Liver (tissue), 3 donors: Measurements from ENCODE around the gene FAM72C.
"Not testable (repeated sequence)": the region's sequence is repeated elsewhere in the genome, so short reads cannot be mapped to it uniquely, and the experiment has no call there.

Source experiments
- EGR1 ChIP-seq, 2 donors: IDR thresholded peaks; 2 replicates each; pipeline ENCODE4 v1.6.1; 2016 to 2018; ENCODE audit warnings: antibody characterized with exemption in 2 of 2, low read depth in 2 of 2
- GABPA ChIP-seq, 2 donors: IDR thresholded peaks in 1 of 2; conservative IDR thresholded peaks in 1 of 2; 2 replicates each; pipeline ENCODE4 v1.6.1; 2016; ENCODE audit warnings: antibody characterized with exemption in 2 of 2, mild to moderate bottlenecking in 1 of 2, moderate library complexity in 1 of 2
- HNF4G ChIP-seq: IDR thresholded peaks from 2 replicates; pipeline ENCODE4 v1.6.1; 2016; ENCODE audit warnings: antibody characterized with exemption
- JUND ChIP-seq, 2 donors: IDR thresholded peaks; 2 replicates each; pipeline ENCODE4 v1.6.1; 2016; ENCODE audit warnings: antibody characterized with exemption in 2 of 2
- RAD21 ChIP-seq, 2 donors: IDR thresholded peaks; 2 replicates each; pipeline ENCODE4 v1.6.1; 2016; ENCODE audit warnings: antibody characterized with exemption in 2 of 2, mild to moderate bottlenecking in 2 of 2
- SP1 ChIP-seq: IDR thresholded peaks from 2 replicates; pipeline ENCODE4 v1.6.1; 2018; ENCODE audit warnings: antibody characterized with exemption, mild to moderate bottlenecking
- TAF1 ChIP-seq: conservative IDR thresholded peaks from 2 replicates; pipeline ENCODE4 v1.6.1; 2016; ENCODE audit warnings: antibody characterized with exemption, mild to moderate bottlenecking
- YY1 ChIP-seq: IDR thresholded peaks from 2 replicates; pipeline ENCODE4 v1.6.1; 2016; ENCODE audit warnings: antibody characterized with exemption, mild to moderate bottlenecking
- TF ChIP-seq, protein P1 (sequence below): fragments of 150-350 bp; IDR thresholded peaks from 2 replicates; pipeline ENCODE4 v1.5.1; 2017; ENCODE audit warnings: improper control_type of control experiment, low read depth, low read length; ENCODE audit not compliant: missing input control
- TF ChIP-seq, protein P2 (sequence below): IDR thresholded peaks from 2 replicates; pipeline ENCODE4 v1.6.1; 2016; ENCODE audit warnings: antibody characterized with exemption, mild to moderate bottlenecking
- TF ChIP-seq, protein P3 (sequence below): IDR thresholded peaks from 2 replicates; pipeline ENCODE4 v1.6.1; 2016; ENCODE audit warnings: antibody characterized with exemption
- donor health status: healthy.
- donor health status: healthy.

DNA sequence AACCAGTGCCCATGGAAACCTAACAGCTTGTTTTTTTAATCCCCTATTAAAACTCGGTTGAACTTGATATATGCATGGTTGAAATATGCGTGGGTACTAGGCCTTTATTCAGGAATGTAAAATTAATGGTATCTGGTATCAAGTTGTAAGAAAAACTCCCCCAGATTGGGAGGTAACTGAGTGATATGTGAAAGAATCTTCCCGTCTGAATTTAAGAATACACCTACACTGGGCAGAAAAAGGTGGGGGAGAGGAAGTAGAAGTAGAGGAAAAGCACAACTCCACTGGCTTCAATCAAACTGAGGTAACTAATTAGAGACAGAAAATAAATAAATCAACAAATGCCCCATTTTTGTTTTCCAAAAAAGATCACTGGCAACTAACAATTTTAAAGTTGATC is 15.9 kb downstream of the FAM72C start:
- TF ChIP-seq, protein P1, sequence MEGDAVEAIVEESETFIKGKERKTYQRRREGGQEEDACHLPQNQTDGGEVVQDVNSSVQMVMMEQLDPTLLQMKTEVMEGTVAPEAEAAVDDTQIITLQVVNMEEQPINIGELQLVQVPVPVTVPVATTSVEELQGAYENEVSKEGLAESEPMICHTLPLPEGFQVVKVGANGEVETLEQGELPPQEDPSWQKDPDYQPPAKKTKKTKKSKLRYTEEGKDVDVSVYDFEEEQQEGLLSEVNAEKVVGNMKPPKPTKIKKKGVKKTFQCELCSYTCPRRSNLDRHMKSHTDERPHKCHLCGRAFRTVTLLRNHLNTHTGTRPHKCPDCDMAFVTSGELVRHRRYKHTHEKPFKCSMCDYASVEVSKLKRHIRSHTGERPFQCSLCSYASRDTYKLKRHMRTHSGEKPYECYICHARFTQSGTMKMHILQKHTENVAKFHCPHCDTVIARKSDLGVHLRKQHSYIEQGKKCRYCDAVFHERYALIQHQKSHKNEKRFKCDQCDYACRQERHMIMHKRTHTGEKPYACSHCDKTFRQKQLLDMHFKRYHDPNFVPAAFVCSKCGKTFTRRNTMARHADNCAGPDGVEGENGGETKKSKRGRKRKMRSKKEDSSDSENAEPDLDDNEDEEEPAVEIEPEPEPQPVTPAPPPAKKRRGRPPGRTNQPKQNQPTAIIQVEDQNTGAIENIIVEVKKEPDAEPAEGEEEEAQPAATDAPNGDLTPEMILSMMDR = not testable (repeated sequence)
- not testable (repeated sequence) for TF ChIP-seq JUND (IDR thresholded peaks at IDR 0.05); TAF1; EGR1 (IDR thresholded peaks at IDR 0.05; ENCODE audit: low read depth in 2 of 2); GABPA (IDR thresholded peaks at IDR 0.05 in 1 of 2, conservative IDR thresholded peaks at IDR 0.05 in 1 of 2); YY1; SP1; RAD21 (IDR thresholded peaks at IDR 0.05); HNF4G
- TF ChIP-seq, protein P2, sequence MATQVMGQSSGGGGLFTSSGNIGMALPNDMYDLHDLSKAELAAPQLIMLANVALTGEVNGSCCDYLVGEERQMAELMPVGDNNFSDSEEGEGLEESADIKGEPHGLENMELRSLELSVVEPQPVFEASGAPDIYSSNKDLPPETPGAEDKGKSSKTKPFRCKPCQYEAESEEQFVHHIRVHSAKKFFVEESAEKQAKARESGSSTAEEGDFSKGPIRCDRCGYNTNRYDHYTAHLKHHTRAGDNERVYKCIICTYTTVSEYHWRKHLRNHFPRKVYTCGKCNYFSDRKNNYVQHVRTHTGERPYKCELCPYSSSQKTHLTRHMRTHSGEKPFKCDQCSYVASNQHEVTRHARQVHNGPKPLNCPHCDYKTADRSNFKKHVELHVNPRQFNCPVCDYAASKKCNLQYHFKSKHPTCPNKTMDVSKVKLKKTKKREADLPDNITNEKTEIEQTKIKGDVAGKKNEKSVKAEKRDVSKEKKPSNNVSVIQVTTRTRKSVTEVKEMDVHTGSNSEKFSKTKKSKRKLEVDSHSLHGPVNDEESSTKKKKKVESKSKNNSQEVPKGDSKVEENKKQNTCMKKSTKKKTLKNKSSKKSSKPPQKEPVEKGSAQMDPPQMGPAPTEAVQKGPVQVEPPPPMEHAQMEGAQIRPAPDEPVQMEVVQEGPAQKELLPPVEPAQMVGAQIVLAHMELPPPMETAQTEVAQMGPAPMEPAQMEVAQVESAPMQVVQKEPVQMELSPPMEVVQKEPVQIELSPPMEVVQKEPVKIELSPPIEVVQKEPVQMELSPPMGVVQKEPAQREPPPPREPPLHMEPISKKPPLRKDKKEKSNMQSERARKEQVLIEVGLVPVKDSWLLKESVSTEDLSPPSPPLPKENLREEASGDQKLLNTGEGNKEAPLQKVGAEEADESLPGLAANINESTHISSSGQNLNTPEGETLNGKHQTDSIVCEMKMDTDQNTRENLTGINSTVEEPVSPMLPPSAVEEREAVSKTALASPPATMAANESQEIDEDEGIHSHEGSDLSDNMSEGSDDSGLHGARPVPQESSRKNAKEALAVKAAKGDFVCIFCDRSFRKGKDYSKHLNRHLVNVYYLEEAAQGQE = not testable (repeated sequence)
- TF ChIP-seq, protein P3, sequence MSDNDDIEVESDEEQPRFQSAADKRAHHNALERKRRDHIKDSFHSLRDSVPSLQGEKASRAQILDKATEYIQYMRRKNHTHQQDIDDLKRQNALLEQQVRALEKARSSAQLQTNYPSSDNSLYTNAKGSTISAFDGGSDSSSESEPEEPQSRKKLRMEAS = not testable (repeated sequence)
